ENCODE results near the gene KNCN.

Gene KNCN
- total RNA-seq, result 0 to 0.58 (median 0) reads per million in 3 experiments

DNA sequence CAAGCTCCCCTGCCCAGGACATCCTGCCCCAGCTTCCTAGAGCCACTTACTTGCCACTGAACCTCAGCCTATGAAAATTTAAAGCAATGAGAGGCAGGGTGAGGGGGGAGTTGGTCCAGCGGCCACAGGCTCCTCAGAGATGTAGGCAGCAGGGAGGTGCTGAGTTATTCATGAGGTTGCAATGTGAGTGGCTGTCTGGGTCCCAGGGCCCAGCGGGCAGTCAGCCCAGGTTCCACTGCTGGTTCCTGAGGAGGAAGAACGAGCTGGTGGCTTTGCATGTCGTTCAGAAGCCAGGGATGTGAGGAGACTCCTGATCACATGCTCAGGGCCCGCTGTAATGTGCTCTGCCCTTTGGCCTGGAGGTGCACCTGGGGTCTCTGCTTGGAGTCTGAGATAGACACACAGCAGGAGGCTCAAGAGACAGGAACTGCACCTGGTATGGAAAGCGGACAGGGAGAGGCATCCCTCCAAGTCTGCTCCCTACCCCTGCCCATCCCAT, at the start of gene KNCN:
Gene KNCN, minus strand, starts transcription at position 51 of the 499 bp plus-strand sequence. CDS start 432 bp downstream, outside the sequence.
- no peak for DNase-seq

DNA sequence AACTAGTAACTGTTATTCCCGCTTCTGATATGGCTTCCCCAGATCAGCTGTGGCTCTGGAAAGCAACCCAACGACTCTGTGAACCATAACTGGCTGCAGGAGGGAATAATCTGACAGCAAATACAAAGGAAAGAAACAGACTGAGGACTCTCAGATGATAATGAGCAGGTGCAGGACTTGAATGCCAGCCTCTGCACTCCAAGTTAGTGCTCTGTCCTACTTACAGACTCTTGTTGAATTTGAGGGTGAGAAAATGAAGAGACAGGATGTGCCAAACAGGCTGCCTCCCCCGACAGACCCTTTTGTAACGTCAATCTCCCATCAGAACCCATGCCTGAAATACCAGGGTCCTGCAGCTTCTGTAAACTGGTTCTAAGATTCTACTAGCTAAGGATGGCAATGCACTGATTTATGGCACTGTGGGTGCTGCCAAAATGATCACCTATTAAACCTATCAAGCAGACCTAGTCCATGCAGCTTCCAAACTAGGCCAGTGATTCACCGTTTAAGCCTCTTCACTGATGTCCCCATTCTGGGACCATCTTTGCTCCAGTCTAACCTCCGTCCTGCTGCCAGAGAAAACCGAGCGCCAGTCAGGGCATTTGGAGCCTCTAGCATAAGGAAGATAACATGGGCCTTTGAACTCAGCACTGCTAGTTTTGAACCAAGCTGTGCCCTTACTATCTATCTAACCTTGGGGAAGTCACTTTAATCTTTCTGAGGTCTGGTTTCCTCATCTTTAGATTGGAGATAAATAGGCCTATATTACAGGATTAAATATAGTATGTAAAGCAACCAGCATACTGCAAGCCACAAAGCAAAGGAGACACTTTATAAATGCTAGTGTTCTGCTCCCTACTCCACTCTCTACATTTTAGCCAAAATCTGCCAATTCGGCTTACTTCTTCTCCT, 47.9 kb upstream of the KNCN start:
- no peak for DNase-seq

DNA sequence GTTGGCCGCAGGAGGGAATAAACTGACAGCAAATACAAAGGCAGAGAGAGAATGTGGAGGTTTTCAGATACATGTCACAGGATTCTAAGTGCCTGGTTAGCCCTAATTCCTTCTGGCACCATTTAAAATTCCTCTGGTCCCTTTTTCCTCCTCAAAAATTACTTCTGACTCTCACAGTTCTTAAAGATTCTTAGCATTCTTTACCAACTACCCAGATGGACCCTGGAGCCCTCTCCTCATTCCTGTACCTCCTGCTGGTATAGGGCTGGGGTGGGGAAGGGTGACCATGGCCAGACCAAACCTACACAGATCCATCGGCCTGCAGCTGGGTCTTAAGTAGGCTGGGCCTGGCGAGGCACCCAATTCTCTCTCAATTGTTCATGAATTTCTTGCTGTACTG, 45.4 kb upstream of the KNCN start:
- DNase-seq, result no peak

DNA sequence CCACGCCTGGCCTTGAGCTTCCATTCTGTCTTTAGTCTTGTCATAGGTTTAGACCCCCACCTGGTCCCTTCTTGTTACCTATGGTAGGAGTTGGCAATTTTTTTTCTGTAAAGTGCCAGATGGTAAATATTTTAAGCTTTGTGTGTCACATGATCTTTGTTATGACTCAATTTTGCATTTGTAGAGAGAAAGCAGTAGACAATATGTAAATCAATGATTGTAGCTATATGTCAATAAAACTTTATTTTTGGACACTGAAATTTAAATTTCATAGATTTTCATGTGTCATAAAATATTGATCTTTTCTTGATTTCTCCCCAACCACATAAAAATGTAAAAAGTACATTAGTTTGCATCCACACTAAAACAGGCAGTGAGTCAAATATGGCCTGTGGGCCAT, 44.6 kb upstream of the KNCN start:
- DNase-seq, result no peak

DNA sequence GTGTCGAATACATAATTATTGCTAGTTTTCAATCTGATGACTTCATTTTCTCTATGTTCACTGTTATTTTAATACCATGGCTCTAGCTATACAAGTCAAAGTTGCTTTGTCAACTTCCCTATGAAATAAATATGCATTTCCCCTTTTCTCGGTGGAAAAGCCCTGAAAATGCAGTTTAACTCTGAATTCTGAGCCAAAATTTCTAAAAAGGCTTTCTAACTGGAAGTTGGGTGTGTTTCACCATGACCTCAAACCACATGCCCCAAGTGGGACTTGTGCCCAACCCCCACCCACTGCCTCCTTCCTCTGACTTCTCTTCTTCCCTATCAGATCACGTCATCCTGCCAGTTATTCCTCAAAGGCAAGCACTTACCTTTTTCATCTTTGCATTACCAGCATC, 43.7 kb upstream of the KNCN start:
- DNase-seq, result no peak

DNA sequence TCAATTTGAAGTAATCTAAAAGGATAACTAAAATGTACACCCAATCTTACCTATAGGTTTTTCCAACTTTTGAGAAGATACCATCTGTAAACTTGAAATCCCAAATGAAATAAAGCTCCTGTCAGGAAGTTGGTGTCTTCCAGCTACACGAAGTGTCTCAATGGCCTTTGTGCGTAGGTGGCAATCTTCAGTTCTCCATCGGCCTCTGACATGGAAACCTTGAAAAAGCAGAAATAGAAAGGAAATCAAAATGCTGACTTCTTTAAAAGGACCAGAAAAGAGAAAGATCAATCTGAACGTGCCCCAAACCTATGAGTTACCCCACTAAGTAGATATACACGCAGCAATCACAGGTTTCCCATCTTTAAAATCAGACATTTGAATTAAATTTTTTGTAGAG, 42.6 kb upstream of the KNCN start:
- DNase-seq, result no peak

DNA sequence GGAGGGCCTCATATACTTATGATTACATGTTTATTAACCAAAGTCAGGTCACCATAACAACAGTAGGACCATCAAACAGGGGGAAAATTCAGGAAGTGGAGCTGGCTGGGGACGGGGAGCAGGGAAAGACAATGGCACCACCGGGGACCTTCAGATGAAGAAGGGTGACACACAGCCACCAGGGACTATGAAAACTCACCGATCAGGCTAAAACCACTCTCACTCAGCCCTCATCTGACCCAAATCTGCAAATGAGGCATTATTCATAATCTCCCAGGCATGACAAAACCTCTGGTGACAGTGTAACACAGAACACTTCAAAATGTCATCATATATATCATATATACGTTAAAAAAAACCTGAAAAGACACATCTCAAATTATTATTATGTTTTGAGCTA, 41.4 kb upstream of the KNCN start:
- no peak for DNase-seq

DNA sequence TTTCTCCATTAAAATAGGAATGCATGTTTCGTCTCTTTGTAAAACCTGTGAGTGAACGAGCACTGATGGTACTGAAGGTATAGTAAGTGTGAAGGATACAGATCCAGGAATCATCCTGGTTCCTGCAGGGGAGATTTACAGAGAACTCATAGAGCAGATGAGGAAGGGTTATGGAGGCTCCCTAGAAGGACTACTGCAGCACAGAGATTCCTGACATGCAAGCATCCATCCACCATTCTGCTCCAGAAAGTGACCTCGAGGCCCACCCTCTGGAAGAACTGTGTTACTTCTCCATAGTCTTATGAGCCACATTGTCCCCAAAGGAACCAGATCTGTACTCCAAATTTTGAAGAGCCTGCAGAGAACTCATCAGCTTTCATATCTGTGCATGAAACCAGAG, 38.1 kb upstream of the KNCN start:
- no peak for DNase-seq

DNA sequence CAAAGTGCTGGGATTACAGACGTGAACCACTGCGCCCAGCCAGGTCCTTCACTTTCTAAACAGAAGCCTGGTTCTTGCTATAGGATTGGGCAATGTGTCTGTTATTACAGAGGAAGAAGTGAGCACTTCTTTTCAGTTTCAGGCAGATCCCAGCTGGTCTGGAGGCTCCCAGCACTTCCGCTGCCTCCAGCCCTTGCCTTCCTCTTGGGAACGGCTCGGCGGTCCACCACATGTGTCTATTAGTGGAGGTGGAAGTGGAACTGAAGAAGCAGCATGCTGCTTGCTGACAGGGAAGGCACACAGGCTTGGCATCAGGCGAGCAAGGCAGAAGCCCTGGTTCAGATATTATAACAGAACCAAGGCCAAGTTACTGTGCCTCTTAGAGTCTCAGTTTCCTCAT, 35.6 kb upstream of the KNCN start:
- DNase-seq, result no peak

DNA sequence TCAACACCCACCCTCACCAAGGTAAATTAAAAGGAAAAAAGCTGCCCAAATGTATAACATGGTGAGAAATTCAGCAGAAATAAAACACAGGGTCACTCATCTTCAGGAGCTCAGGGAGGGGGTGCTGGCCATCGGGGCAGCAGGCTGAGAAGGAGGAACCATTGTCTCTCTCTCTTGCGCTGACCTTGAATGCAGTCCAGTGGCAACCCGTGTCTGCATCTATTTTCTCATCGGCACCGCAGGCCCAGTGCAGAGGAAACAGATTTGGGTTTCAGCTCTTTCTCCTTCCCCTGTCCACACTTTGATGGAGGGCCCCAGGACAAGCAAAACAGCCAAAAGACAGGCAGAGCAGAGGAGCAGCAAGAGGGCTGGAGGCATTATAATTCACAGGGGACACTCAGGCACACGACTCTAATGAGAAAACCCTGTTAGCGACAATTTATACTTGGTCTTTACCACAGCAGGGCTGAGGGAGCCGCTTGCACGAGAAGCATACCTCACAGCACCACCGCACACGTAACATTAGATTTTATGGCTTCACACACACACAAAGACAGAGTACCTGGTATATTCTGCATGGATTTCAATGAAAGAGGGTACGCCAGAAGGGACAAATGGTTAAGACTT, 34.0 kb upstream of the KNCN start:
- DNase-seq, result no peak

DNA sequence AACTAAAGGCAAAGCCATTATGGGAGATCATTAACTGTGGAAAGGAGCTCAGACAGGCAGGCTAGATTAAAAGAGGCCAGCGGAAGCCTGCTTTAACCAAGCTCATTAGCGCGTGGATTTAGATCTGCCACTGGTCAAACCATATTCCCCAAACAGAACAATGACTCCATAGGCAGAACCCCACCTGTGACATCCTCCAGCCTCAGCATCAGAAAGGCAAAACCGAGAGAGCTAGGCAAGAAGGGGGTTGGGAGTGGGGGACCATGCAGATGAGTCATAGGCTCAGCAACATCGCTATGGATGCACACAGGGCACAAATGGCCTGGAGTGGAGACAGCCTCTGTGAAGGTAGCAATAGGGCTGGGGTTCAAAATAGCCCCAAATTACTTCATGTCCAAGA, 32.0 kb upstream of the KNCN start:
- DNase-seq, result no peak

DNA sequence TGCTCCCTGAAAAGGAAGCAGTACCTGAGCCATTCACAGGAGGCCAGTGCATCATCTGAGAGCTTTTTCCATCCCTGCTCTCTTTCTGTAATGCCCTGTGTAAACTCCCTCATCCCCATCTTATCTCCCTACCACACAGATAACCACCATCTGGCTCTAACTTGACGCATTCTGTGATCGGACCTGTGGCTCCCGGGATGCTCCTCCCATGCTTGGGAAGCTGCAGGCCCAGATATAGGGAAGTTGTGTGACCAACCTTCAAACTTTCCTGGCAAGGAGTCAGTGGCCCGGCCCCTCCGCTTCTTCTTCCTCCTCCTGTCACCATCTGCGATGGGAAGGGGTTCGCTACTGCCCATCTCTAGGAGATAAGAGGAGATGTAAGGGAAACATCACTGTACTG, 31.5 kb upstream of the KNCN start:
- no peak for DNase-seq

DNA sequence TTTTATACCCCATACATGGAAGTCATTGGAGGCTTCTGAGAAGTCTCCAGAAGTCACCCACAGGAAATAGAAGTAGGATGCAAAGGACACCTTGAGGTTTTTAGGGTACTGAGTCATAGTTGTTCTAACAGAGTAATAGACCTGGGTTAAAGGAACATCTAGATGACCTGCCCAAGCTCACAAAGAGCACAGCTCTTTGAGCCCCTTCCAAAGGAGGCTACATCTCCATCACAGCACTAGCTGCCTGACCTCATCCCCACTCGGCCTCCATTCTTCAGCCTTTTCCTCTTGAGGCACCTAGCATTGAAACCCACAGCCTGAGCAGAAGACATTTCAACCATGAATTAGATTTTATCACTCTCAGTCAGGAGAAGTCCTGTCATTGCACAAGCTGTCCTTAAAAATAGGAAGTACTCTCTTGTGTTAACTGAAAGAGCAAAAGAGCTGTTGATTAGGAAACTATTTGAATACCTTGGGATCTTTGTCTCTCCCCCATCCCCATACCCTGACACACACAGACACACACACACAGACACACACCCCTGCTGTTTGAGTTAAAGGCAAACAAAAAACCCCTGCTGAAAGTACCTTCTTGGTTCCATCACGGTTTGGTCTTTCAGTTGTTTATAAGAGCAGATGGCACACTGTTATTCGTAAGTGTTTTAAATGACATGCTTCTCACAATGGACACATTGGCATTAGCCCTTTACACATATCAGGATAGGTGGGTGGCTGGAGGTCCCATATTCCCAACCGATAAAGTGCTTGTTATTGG, 30.4 kb upstream of the KNCN start:
- DNase-seq, result peak; percentile 27

DNA sequence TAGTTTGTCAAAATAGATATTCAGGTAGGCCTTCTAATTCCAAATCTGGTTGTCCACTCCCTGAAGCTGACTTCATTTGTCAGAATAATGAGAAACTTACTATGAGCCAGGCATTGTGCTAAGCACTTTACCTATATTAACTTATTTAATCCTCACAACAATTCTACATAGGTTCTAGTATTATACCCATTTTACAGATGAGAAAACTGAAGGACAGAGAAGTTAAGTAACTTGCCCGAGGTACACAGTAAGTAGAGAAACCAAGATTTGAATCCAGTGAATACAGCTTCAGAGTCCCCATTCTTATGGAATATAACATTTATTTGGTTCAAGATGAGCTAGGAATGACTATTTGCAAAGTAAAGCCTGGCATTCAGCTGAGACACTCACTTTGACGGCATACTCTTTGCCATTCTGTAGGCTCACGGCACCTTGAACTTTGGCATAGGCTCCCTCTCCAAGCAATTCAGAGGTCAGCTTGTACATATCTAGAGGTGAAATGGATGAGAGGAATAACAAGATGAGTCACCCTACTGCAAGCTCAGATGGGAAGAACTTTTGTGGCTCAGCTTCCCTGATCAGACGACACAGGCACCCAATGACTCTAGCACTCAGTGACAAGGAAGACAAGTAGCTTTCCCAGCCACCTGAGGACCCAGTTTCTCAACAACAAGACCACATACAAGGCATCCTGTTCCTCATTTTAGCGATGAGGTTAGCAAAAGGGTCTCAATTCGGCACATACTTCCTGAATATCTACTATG, 28.9 kb upstream of the KNCN start:
- no peak for DNase-seq

DNA sequence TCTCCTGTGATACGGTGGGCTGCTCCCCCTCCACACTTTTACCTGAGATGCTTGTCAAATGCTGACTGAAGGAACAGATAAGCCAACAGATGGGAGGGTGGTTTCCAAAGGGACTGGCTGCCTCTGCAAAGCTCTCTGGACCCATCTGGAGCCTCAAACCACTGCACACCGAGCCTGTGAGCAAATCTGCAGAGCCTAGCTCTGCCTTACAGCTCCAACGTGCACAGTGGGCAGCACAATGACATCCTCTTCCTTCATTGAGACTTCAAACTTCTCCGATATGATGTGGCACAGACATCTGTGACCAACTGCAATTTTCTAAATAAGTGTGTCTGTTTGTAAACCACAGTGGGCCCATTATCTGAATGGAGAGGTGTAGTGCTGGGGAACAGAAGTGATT, 26.2 kb upstream of the KNCN start:
- no peak for DNase-seq

DNA sequence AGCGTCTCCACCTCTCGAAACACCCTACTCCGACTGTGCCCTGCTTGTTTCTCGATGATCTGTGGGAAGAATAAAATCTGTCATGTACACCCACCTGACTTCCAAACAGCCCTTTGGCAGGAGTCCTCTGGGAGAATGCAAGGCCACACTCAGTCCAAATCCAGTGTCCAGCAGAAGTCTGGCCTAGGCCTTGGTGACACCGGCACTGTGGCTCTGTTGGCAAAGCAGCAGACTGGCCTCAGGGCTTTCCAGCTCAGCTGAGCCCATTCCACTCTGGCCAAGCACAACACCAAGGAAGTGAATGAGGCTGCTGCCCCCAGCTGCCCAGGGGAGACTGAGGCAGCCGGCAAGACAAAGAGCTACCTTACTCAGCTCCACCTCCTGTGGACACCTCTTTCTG, 25.1 kb upstream of the KNCN start:
- DNase-seq, result no peak

DNA sequence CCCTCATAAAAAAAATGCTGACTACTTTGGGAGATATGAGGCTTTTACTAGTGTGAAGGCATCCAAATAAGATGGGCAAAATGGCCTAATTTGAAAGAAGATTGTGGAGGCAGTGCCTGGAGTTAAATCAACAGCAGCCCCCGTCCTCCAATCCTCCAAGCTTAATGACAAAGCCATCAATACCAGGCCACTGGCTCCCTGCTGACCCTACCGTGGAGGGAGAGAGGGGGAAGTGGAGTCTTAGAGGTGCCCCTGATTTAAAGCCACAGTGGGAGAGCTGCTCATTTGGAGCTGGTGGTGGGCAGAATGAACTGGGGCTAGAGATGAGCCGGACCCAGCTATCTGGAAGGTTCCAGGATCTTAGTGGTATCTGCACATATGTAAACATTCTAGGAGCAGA, 24.3 kb upstream of the KNCN start:
- no peak for DNase-seq

DNA sequence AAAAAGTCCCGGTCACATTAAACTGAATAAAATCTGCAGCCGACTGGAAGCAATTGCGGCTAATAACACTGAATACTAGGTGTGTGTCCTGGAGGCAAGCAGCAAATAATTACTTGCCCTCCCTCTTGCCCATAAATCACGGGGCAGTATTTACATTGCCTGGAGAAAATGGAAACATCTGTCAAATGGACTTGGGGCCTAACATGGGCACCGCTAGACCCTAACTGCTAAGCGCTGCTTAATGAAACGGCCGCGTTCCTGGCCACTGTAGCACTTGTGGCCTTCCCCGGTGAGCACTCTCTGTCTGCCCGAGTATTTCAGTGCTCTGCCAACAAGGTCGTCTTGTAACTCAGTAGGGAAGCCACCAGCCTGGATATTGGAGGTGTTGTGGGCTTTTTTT, 23.9 kb upstream of the KNCN start:
- no peak for DNase-seq

DNA sequence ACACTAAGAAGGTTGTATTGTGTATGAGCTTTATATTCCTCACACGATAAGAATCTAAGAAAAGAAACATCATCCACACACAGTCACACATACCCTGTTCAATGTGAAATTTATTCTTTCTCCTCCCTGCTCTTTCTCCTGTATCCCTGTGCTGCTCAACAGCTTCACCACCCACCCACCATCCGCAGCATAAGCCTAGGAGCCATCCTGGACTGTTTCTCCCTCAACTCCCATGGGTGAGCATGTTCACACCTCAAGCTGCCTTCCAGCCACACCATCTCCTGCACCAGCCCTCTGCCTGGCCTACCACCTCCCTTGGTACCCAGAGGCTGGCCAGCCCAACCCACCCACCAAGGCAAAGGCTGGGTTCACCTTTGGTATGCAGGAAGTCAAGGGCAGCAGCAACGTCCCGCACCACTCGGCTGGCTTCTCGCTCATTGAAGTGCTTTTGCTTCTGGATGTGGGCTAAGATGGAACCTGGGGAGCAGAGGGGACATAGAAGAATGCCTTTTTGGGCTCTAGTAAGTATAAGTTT, 20.3 kb upstream of the KNCN start:
- DNase-seq, result no peak

DNA sequence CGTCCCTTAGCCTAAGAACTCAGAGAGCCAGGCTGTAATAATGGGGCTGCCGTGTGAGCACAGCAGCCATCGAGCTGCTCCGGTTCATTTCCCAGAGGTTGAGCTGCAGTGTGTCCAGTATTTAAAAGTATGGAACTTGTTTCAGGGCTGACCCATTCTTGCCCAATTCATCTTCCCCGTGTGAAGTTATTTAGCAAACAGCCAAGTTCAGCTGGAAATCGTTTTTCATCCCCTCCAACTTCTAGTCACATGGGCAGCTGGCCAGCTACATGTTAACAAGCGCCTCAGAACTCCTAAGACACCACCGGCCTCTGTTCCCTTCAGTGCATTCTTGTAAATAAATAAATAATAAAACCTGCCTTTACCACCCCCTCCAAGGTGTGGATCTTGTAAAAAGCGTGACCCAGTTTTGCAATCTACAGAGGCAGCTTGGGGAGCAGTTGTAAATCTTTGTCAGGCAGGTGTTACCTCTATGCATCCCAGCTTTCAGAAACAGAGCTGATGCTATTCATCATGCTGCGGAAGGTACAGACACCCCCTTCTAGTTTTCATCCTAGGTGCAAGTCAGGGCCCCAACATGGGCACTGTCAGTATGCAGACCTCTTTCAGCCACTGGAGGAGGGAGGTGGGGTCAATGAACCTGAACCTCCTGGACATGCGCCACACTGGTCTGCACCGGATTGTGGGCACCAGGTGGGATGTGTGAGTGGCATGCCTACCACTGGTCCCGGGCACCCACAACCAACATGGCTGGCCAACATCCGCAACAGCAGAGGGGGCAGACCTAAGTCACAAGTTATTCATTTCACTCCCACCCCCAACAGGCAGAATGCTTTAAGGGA, 18.7 kb upstream of the KNCN start:
- no peak for DNase-seq

DNA sequence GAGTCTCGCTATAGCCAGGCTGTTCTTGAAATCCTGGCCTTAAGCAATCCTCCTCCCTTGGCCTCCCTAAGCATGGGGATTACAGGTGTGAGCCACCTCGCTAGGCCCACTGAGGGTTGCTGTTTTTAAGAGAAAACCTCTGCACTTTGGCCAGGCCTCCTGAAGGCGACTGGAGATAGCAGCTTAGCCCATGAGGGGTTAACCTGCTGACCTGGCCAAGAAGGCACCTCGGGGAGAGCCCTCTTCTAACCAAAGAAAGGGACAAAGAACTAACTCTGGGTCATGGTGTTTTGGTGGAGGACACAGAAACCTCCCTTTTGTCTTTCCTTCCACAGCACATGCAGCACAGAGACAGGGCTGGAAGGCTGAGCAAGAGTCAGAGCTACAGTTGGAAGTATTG, 17.7 kb upstream of the KNCN start:
- no peak for DNase-seq
